ENCODE data around the gene SERP2.

Gene SERP2

DNA sequence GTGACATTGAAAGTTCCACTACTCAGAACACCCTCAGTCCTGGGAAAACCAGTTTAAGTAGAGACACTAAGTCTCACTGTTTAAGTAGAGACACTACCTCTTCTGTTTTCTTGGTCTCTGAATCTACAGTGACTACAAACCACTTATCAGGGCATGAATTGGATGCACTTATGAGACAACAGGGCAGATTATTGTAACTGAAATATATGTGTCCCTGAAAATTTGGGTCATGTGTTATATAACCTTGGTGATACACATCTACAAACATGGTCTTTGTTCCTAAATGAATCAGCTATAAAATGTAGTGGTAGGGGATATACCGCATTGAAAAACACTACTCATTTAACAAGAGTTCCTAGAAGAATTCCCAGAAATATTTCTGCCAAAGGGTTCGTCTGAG, 55.7 kb downstream of the SERP2 start:
- Histone ChIP-seq H3K4me1 (ENCODE audit: insufficient read depth, low read length) (peaks cover 18% of the 10 kb centered on the region), H3K27ac (ENCODE audit: low read depth, low read length) (no peak overlapping the region), H3K36me3 (ENCODE audit: insufficient read depth, low read length) (peaks cover 8% of the 10 kb centered on the region), H3K4me3 (ENCODE audit: low read depth in 1 of 2, low read length in 2 of 2) (no peak overlapping the region), H3K9ac (ENCODE audit: low read length) (no peak overlapping the region), H3K27me3 (ENCODE audit: control insufficient read depth in 1 of 2, insufficient read depth in 2 of 2, low read length in 2 of 2) (no peaks in the 10 kb centered on the region), H3K9me3 (ENCODE audit: low read length) (no peaks in the 10 kb centered on the region)

DNA sequence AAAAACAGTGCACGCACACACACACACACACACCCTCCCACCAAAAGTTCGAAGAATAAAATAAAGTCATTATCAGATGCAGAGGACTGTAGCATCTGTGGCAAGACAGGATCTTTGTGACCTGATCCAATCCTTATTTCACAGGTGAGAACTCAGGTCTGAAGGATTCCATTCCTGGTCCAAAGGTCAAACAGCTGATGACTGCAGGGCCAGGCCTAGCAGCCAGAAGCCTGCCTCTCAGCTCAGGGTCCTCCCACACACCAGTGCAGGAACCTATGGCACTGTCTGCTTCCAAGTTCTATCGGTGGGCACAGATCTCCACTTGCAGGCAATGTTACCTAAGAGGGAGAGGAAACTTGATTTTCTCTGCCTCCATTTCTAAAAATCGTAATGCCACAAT, 57.5 kb downstream of the SERP2 start:
- H3K9ac ChIP-seq (ENCODE audit: low read length): no peak overlapping the region
- H3K9me3 ChIP-seq (ENCODE audit: low read length): no peaks in the 10 kb centered on the region
- no peak overlapping the region for H3K4me3 ChIP-seq (ENCODE audit: low read depth in 1 of 2, low read length in 2 of 2)
- no peaks in the 10 kb centered on the region for H3K27me3 ChIP-seq (ENCODE audit: control insufficient read depth in 1 of 2, insufficient read depth in 2 of 2, low read length in 2 of 2)
- H3K36me3 ChIP-seq (ENCODE audit: insufficient read depth, low read length): peaks cover 14% of the 10 kb centered on the region
- H3K27ac ChIP-seq (ENCODE audit: low read depth, low read length): no peak overlapping the region
- H3K4me1 ChIP-seq (ENCODE audit: insufficient read depth, low read length): peaks cover 18% of the 10 kb centered on the region

DNA sequence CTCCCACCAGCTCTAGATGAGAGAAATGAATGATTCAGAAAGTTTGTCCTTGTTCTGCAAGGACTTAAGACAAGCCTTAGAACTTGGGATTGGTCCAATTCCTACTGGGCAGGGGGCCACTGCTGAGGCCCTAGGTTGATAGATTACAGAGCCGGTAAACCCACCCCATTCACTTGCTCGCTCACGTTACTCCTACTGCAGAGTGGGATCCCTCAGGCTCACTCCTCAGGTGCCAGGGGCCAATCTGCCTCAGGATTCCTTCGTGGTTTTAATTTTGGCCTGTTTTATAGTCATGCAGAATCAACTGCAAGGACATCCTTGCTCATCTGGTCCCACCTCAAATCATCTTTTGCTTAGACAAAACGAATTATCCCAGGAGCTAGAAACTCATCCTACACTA, 59.0 kb downstream of the SERP2 start:
- H3K4me1 ChIP-seq (ENCODE audit: insufficient read depth, low read length): peaks cover 22% of the 10 kb centered on the region
- no peak overlapping the region for H3K4me3 ChIP-seq (ENCODE audit: low read depth in 1 of 2, low read length in 2 of 2)
- H3K27me3 ChIP-seq (ENCODE audit: control insufficient read depth in 1 of 2, insufficient read depth in 2 of 2, low read length in 2 of 2): no peaks in the 10 kb centered on the region
- peaks cover 14% of the 10 kb centered on the region for H3K36me3 ChIP-seq (ENCODE audit: insufficient read depth, low read length)
- H3K9me3 ChIP-seq (ENCODE audit: low read length): no peaks in the 10 kb centered on the region
- H3K27ac ChIP-seq (ENCODE audit: low read depth, low read length): no peak overlapping the region
- no peak overlapping the region for H3K9ac ChIP-seq (ENCODE audit: low read length)

DNA sequence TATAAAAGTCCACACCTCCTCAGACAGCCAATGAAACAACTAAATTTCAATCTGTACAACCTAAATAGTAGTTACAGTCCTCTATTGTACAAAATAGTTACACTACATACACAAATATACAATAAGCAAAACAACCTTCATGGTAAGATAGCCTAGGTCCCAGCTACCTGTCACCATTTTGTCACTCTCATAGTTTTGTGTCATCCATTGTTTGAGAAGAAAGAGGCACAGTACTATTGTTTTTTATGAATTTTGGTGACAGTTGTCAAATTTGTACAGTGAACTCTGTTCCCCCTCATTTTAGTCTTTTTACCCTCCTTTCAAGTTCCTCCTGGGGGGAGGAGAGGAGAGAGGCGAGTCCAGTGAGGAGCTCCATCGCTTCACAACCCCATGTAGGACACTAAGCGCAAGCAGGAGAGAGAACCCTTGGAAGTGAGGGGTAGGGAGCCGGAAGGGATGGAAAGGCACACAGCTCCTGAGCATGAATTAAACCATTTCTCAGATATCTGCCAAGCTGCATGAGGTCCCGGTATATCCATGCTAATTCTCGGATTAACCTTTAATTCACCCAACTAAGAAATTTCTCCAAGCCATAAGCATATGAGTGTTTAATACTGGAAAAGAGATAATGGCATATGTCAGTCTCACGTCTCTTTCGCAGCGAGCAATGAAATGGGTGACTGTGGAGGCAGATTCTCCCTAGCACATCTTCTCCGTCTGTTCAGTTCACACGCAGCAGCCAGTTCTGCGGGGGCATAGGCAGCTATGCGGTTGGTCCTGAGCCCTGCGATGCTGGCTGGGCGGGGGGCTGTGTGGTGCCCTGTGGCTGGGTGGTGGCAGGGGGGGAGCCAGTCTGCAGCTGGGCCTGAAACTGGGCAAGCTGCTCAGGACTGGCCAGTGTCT, 60.5 kb downstream of the SERP2 start:
- H3K4me1 ChIP-seq (ENCODE audit: insufficient read depth, low read length): peaks cover 24% of the 10 kb centered on the region
- H3K9ac ChIP-seq (ENCODE audit: low read length): peak overlapping the region; percentile 84
- H3K27ac ChIP-seq (ENCODE audit: low read depth, low read length): peak overlapping the region; percentile 82
- H3K36me3 ChIP-seq (ENCODE audit: insufficient read depth, low read length): peaks cover 14% of the 10 kb centered on the region
- H3K9me3 ChIP-seq (ENCODE audit: low read length): no peaks in the 10 kb centered on the region
- H3K27me3 ChIP-seq (ENCODE audit: control insufficient read depth in 1 of 2, insufficient read depth in 2 of 2, low read length in 2 of 2): no peaks in the 10 kb centered on the region
- peak overlapping the region; percentile 35 to 75 for H3K4me3 ChIP-seq (ENCODE audit: low read depth in 1 of 2, low read length in 2 of 2)

DNA sequence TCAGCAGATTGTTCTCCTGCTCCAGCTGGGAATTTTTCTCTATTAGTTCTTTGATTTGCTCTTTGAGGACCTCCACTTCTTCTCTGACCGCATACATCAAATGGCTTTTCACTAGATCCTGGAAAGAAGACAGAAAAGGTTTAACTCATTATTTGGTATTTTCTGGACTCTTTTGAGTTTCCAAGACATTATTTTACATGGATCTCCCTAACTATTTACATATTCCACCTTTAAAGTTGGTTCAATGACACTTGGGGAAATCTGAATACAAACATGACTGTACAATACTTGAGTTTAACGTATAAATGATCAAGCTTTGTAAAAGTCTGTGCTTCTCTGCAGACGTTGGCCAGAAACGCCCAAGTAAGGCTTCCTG, 61.1 kb downstream of the SERP2 start:
- peaks cover 24% of the 10 kb centered on the region for H3K4me1 ChIP-seq (ENCODE audit: insufficient read depth, low read length)
- H3K9ac ChIP-seq (ENCODE audit: low read length): peak overlapping the region; percentile 84

DNA sequence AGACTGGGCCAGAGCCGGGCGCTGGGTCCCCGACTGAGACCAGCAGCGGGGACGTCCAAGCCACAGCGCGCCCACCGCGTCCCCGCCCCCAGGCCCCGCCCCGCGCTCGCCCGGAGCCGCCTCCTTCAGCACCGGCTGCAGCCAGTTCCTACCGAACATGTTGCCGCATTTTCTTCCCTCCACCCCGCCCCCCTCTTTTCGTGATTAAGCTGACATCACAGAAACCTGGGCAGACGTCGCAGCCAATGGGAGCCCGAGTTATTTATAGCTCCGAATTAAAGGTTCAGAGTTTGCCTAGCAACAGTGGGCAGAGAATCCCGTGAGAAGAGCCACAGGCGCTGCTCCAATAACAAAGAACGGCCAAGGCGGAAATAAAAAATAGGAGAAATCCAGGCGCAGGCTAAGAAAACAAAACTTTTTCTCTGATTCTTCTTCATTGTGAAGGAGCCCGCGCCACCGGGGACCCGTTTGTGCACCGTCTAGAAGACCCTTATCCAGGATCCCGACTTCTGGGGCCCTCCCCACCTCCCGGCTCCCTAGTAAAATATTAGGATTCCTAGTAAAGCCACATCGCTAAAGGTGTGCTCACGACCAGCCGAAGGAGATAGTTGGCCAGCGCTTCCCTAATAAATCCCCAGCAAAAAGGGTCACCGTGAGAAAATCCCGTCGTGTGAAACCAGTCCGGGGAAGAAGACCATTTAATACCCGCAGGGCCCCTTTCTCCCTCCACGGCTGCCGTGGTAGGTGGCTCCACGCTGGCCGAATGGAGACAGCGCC, 61.7 kb downstream of the SERP2 start:
- Histone ChIP-seq H3K27ac (ENCODE audit: low read depth, low read length) (peak overlapping the region; percentile 82), H3K27me3 (ENCODE audit: control insufficient read depth in 1 of 2, insufficient read depth in 2 of 2, low read length in 2 of 2) (no peaks in the 10 kb centered on the region), H3K9me3 (ENCODE audit: low read length) (no peaks in the 10 kb centered on the region), H3K4me1 (ENCODE audit: insufficient read depth, low read length) (peaks cover 24% of the 10 kb centered on the region), H3K9ac (ENCODE audit: low read length) (peak overlapping the region; percentile 99), H3K4me3 (ENCODE audit: low read depth in 1 of 2, low read length in 2 of 2) (peak overlapping the region; percentile 95 to 96), H3K36me3 (ENCODE audit: insufficient read depth, low read length) (peaks cover 14% of the 10 kb centered on the region)

More for the DNA sequence above, 61.1 kb downstream of the SERP2 start:
- Histone ChIP-seq H3K27me3 (ENCODE audit: control insufficient read depth in 1 of 2, insufficient read depth in 2 of 2, low read length in 2 of 2) (no peaks in the 10 kb centered on the region), H3K36me3 (ENCODE audit: insufficient read depth, low read length) (peaks cover 14% of the 10 kb centered on the region), H3K27ac (ENCODE audit: low read depth, low read length) (peak overlapping the region; percentile 82), H3K9me3 (ENCODE audit: low read length) (no peaks in the 10 kb centered on the region), H3K4me3 (ENCODE audit: low read depth in 1 of 2, low read length in 2 of 2) (peak overlapping the region; percentile 35 to 75)

DNA sequence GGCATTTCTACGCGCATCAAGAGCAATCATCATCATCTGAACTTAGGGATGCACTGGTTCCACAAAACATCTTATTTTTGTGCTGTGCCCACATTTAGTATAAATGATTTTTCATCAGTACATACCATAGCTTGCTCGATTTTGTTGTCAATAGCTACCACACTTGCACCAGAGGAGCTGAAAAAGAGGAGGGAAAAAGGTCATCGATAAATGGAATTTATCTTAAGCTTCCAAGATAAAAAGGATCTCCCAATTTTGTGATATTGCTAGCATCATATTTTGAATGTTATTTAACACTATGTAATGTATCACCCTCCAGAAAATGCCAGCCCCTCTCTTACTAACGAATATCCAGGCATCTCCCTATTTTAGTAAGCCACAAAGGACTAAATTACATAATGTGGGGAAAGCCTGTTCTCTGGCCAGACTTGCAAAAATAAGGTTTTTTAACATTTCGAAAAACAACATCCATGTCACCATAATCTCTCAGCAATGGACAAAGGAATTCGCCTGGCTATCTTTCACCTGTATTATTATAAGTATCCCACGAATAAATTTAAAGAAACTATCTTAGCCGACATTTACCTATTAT, 62.4 kb downstream of the SERP2 start:
- Histone ChIP-seq H3K36me3 (ENCODE audit: insufficient read depth, low read length) (peaks cover 14% of the 10 kb centered on the region), H3K9me3 (ENCODE audit: low read length) (no peaks in the 10 kb centered on the region), H3K9ac (ENCODE audit: low read length) (peak overlapping the region; percentile 99), H3K4me3 (ENCODE audit: low read depth in 1 of 2, low read length in 2 of 2) (peak overlapping the region; percentile 95 to 96), H3K27ac (ENCODE audit: low read depth, low read length) (peak overlapping the region; percentile 82), H3K4me1 (ENCODE audit: insufficient read depth, low read length) (peaks cover 24% of the 10 kb centered on the region), H3K27me3 (ENCODE audit: control insufficient read depth in 1 of 2, insufficient read depth in 2 of 2, low read length in 2 of 2) (no peaks in the 10 kb centered on the region)

DNA sequence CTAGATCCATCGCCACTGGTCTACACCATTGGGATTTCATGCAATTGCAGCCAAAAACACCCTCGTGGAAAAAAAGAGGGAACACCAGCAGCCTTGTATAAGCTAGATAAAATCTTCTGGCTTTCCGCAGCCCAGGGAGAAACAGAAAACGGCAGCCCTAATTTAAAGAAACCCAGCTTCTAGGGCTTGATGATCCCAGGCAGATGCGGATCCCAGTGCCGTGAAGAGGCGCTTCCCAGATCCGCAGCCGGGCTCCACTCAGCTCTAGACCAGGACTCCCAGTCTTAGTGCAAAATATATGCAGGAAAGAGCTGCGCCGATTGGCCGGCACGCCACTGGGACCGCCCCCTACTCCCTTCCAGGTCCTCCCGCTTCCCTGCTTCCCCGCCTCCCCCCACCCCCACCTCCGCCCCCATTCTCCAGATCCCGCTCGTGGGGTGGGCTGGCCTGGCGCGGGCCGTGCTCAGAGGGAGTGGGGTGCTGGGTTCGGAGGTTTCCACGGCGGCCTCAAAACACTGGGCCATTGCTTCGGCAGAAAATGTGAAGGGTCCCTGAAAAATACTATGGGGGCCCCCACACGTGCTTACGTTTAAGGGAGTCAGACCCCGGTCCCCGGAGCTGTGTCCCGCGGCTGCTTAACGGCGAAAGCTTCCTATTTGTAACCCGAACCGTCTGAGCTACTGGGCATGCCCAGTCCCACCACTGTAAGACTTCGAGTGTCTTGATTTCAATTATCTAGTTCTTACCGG, 63.1 kb downstream of the SERP2 start:
- Histone ChIP-seq H3K9ac (ENCODE audit: low read length) (peak overlapping the region; percentile 99), H3K27ac (ENCODE audit: low read depth, low read length) (peak overlapping the region; percentile 86), H3K36me3 (ENCODE audit: insufficient read depth, low read length) (peaks cover 14% of the 10 kb centered on the region), H3K4me1 (ENCODE audit: insufficient read depth, low read length) (peaks cover 24% of the 10 kb centered on the region), H3K4me3 (ENCODE audit: low read depth in 1 of 2, low read length in 2 of 2) (peak overlapping the region; percentile 95 to 96), H3K9me3 (ENCODE audit: low read length) (no peaks in the 10 kb centered on the region), H3K27me3 (ENCODE audit: control insufficient read depth in 1 of 2, insufficient read depth in 2 of 2, low read length in 2 of 2) (no peaks in the 10 kb centered on the region)

DNA sequence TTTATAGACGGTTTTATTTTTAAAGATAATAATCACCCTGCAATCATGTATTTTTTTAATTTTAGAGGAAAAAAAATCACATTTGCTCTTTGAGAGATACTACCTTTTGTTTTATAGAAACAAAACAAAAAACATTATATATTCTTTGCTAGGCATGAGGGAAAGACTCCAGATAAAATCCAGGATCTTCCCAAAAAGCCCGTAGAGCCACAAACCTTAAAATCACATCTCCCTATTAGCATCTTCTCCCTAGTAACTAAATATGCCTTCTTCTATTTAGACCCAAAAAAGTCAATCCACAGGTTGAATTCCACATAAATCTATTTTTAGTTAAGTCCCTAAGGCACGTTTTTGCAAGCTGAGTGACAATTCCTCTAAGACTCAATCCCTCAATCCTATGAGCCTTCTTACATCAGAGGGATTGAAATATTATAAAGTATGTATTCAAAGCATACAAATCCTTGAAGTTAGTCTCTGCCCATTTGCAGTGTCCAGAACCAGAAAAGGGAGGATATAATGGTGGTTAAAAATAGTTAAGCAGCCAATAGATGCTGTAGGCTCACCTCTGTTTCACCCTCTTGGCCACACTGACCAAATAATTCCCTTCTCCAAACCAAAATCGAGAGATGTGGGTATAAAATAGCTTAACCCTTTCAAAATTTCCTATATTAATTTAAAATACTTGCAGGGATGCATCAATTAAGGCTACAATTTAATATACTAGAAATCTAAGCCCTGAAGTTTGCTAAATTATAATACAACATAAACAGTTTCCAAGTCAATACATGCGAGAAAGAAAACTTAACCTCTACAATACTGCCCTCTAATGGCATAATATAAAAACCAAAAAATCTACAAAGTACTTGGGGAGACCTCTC, 64.0 kb downstream of the SERP2 start:
- Histone ChIP-seq H3K27me3 (ENCODE audit: control insufficient read depth in 1 of 2, insufficient read depth in 2 of 2, low read length in 2 of 2) (no peaks in the 10 kb centered on the region), H3K9me3 (ENCODE audit: low read length) (no peaks in the 10 kb centered on the region), H3K36me3 (ENCODE audit: insufficient read depth, low read length) (peaks cover 14% of the 10 kb centered on the region), H3K9ac (ENCODE audit: low read length) (peak overlapping the region; percentile 41), H3K4me1 (ENCODE audit: insufficient read depth, low read length) (peaks cover 24% of the 10 kb centered on the region), H3K4me3 (ENCODE audit: low read depth in 1 of 2, low read length in 2 of 2) (peak overlapping the region; percentile 46 to 48), H3K27ac (ENCODE audit: low read depth, low read length) (peak overlapping the region; percentile 86)

DNA sequence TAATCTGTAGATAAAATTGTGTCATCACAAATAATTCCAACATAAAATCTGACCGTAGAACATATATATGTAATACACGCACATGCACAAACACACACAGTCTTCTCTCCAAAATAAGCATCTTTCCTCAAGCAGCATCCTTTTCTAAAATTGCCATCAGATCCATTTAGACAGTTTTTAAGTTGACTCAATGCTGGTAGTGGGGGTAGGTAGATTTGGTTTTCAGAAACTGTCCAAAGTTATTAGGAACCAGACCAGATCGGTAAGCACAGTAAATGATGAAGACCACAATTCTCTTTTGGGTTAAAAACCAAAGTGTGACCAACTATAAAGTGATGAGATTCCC, 64.6 kb downstream of the SERP2 start:
- H3K9ac ChIP-seq (ENCODE audit: low read length): no peak overlapping the region
- peaks cover 18% of the 10 kb centered on the region for H3K4me1 ChIP-seq (ENCODE audit: insufficient read depth, low read length)
- H3K4me3 ChIP-seq (ENCODE audit: low read depth in 1 of 2, low read length in 2 of 2): no peak overlapping the region
- H3K9me3 ChIP-seq (ENCODE audit: low read length): no peaks in the 10 kb centered on the region
- H3K27ac ChIP-seq (ENCODE audit: low read depth, low read length): no peak overlapping the region
- peaks cover 14% of the 10 kb centered on the region for H3K36me3 ChIP-seq (ENCODE audit: insufficient read depth, low read length)
- no peaks in the 10 kb centered on the region for H3K27me3 ChIP-seq (ENCODE audit: control insufficient read depth in 1 of 2, insufficient read depth in 2 of 2, low read length in 2 of 2)

Measured in muscle layer of colon (tissue), 2 donors.